Subcutaneous adipose tissue (tissue), 4 donors: Measurements from ENCODE around the gene OLFM2. TPM values are rescaled to one million over a fixed set of nuclear protein-coding genes. Genes with fewer than 3 reads are reported as not detected.

Source experiments
- CTCF ChIP-seq: fragments of 450-650 bp; IDR thresholded peaks from one replicate; pipeline ENCODE4 v1.5.1; 2016; ENCODE audit warnings: low read depth, mild to moderate bottlenecking, control low read depth, antibody characterized with exemption, moderate library complexity
- total RNA-seq, 4 donors: library from RNA; depleted of rRNA; stranded (reverse); fragments of >200 nt; gene quantifications; one replicate each; pipeline ENCODE4 v1.1.0, GENCODE V29; 2016

The OLFM2 gene
- total RNA-seq, 4 donors from 2014 or later, result 21.8 to 258 (median 57.7) TPM

- TF ChIP-seq CTCF, result no peak
Measured at GRCh38 chr19:9901020-9901419, 35.3 kb downstream of the OLFM2 start.

GRCh38 chr19:9891609-9892373 is 44.5 kb downstream of the OLFM2 start:
- TF ChIP-seq CTCF, result no peak

- TF ChIP-seq CTCF, result no peak
Measured at GRCh38 chr19:9885077-9885552, 51.2 kb downstream of the OLFM2 start.

GRCh38 chr19:9883764-9884163 is 52.6 kb downstream of the OLFM2 start:
- TF ChIP-seq CTCF, result no peak

- no peak for TF ChIP-seq CTCF
Measured at GRCh38 chr19:9883231-9883758, 53.0 kb downstream of the OLFM2 start.

- TF ChIP-seq CTCF, result no peak
Measured at GRCh38 chr19:9881720-9882119, 54.6 kb downstream of the OLFM2 start.

- TF ChIP-seq CTCF, result no peak
Measured at GRCh38 chr19:9878511-9879196, 57.7 kb downstream of the OLFM2 start.
